ENCODE results near the gene CDR2.

CDR2 gene

GRCh38 chr16:22395960-22396359 lies 21.5 kb upstream of the CDR2 start:
- TF ChIP-seq CTCF (IDR thresholded peaks at IDR 0.05; ENCODE audit: control extremely low read depth, extremely low read depth, low read depth, missing control alignments): no peak
- POLR2A ChIA-PET: no interaction called here
- no peak for DNase-seq (ENCODE audit: extremely low spot score)
- CTCF ChIA-PET: no interaction called here

DNA sequence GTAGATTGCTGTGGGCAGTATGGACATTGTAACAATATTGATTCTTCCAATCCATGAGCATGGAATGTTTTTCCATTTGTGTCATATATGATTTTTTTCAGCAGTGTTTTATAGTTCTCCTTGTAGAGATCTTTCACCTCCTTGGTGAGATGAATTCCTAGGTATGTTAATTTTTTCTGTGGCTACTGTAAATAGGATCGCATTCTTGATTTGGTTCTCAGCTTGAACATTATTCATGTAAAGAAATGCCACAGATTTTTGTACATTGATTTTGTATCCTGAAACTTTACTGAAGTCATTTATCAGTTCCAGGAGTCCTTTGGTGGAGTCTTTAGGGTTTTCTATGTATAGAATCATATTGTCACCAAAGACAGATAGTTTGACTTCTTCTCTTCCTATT lies 19.7 kb upstream of the CDR2 start:
- no peak for DNase-seq (ENCODE audit: extremely low spot score)
- no peak for TF ChIP-seq CTCF (IDR thresholded peaks at IDR 0.05; ENCODE audit: control extremely low read depth, extremely low read depth, low read depth, missing control alignments)
- POLR2A ChIA-PET: no interaction called here
- CTCF ChIA-PET: no interaction called here

- DNase-seq (ENCODE audit: extremely low spot score): no peak
- no peak for TF ChIP-seq CTCF (IDR thresholded peaks at IDR 0.05; ENCODE audit: control extremely low read depth, extremely low read depth, low read depth, missing control alignments)
- CTCF ChIA-PET: interaction anchor here (1.0 to 1.7 kb wide), 3 partner anchors 9 to 35 kb away, joined by 3 to 4 read pairs (median 3); no protein-coding TSS in a partner anchor
- POLR2A ChIA-PET: no interaction called here
These were observed 13.8 kb upstream of the CDR2 start for GRCh38 chr16:22388101-22388644.

- CTCF ChIA-PET: interaction anchor here (1.4 to 1.7 kb wide), 2 partner anchors 11 to 12 kb away, joined by 4 read pairs; no protein-coding TSS in a partner anchor
- no peak for DNase-seq (ENCODE audit: extremely low spot score)
- TF ChIP-seq CTCF (IDR thresholded peaks at IDR 0.05; ENCODE audit: control extremely low read depth, extremely low read depth, low read depth, missing control alignments): no peak
- POLR2A ChIA-PET: no interaction called here
These were observed 12.6 kb upstream of the CDR2 start for GRCh38 chr16:22386976-22387375.

DNA sequence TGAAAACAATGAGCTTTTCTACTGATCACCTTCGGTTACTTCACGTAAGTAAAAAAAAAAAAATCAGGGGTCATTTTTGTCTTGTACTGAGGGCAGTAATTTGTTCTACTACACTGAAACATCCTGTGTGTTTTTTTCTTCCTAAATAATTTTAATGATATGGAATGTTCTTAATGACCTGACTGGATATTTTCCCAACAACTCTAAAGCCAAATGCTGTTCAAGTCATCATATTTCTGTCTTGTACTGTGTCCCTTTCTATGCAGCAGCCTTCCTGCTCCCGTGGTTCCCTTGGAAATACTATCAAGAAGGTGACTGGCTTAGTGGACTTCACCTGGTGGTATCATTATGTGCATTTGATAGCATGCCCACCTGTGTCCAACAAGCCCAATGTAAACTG lies 10.8 kb upstream of the CDR2 start:
- TF ChIP-seq CTCF (IDR thresholded peaks at IDR 0.05; ENCODE audit: control extremely low read depth, extremely low read depth, low read depth, missing control alignments): no peak
- DNase-seq (ENCODE audit: extremely low spot score): no peak
- CTCF ChIA-PET: interaction anchor here (1.1 kb wide), 1 partner anchor 12 kb away, joined by 3 read pairs; no protein-coding TSS in a partner anchor
- POLR2A ChIA-PET: no interaction called here

- CTCF ChIA-PET: interaction anchor here (1.0 kb wide), 1 partner anchor 9 kb away, joined by 3 read pairs; the partner anchor contains the start of gene CDR2
- no peak for TF ChIP-seq CTCF (IDR thresholded peaks at IDR 0.05; ENCODE audit: control extremely low read depth, extremely low read depth, low read depth, missing control alignments)
- POLR2A ChIA-PET: no interaction called here
- no peak for DNase-seq (ENCODE audit: extremely low spot score)
These were observed 9.4 kb upstream of the CDR2 start for GRCh38 chr16:22383827-22384226.

All from GM10248 (cell line).